Inflammatory macrophage (primary cell): ENCODE measurements around the gene SLC47A1.

Experiments
- DNase-seq, 2 donors: peaks; one replicate each; pipeline ENCODE4 v3.0.0-alpha.2; 2020 to 2022

The SLC47A1 gene

DNA sequence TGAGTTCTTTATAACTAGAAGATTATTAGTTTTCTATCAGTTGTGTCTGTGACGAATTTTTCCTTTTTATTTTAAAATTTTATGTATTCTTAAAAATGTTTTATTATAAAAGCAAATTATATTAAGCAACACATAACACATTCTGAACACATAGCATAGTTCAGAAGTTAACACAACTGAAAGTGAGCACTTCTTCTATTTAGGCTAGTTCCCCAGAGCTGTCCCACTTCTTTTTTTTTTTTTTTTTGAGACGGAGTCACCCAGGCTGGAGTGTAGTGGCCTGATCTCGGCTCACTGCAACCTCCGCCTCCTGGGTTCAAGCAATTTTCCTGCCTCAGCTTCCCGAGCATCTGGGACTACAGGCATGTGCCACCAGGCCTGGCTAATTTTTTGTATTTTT is 77.2 kb downstream of the SLC47A1 start:
- DNase-seq: peak; percentile 51 to 84

DNA sequence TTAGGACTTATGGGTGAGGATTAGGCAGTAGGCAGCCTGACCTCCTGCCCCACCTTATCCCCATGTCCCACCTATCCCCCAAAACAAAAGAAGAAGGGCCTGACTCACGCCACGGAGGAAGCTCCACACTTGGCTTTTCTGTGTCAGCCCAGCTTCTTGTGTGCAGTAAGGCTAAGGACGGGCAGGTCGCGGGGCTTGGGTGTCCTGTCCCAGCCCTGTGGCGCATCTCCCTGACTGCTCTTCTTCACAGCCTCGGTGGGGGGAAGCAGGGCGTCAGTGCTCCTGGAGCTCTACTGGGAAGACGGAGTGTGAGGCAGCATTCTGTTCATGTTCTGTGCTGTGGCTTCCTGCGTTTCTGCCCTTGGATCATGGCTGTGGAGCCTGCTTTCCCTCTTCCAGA is 80.3 kb downstream of the SLC47A1 start:
- no peak for DNase-seq

DNA sequence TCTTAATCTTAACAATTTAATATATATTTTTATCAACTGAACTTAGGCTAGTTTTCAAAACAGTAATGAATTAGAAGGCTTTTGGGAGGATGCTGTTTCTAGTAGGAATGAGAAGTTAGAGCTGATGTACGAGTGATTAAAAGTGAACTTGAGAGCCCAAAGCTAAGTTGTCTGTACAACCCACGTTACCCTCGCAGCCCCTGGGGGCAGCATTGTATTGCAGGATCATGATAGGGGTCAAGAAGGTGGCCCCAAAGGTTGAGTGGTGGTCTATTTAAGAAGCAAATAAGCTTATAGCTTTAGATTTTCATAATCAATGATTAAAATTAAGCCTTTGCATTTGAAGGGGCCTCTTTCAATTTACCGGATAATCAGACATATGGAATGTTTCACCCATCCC is 81.2 kb downstream of the SLC47A1 start:
- DNase-seq: no peak

GRCh38 chr17:19618015-19618414 is 84.4 kb downstream of the SLC47A1 start:
- DNase-seq: no peak

GRCh38 chr17:19619705-19620325 is 86.2 kb downstream of the SLC47A1 start:
- no peak for DNase-seq

DNA sequence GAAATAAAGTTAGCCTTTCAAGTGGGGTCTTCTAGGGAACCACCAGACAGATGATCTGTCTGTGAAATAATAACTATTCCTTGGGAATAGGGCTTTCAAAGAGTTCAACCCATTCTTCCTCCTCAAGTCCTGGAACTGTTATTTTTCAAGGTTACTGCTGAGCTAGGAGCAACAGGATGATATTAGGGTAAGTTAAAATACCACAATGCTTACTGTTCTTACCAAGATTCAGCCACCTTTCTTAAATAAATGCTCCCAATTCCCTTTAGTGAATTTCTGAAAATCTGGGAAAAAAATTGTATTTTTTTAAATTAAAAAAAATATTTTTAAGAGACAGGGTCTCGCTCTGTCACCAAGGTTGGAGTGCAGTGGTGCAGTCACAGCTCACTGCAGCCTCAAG is 88.0 kb downstream of the SLC47A1 start:
- DNase-seq: no peak

GRCh38 chr17:19626079-19626478 is 92.4 kb downstream of the SLC47A1 start:
- DNase-seq: no peak
